Memory B cell (primary cell): Measurements from ENCODE around the gene MAML3.

Experiments used
- ATAC-seq: fragments of 150-1000 bp; cut with Tn5 transposase; 2 replicates; pipeline ENCODE4 v1.10.0; 2021; ENCODE audit warnings: low read depth, mild to moderate bottlenecking, moderate library complexity
- DNase-seq, 2 donors: peaks; one replicate each; pipeline ENCODE4 v3.0.0; 2022; ENCODE audit warnings: low spot score in 2 of 2
- H3K27ac Mint-ChIP-seq: one replicate; pipeline ENCODE4 v1.8.0; 2022; ENCODE audit warnings: mild to moderate bottlenecking, moderate library complexity, mixed read lengths
- H3K27me3 Mint-ChIP-seq: one replicate; pipeline ENCODE4 v1.8.0; 2022; ENCODE audit warnings: mixed read lengths
- H3K36me3 Mint-ChIP-seq: one replicate; pipeline ENCODE4 v1.8.0; 2022; ENCODE audit warnings: mild to moderate bottlenecking, mixed read lengths
- H3K4me1 Mint-ChIP-seq: one replicate; pipeline ENCODE4 v1.8.0; 2022; ENCODE audit warnings: mixed read lengths
- H3K4me3 Mint-ChIP-seq: one replicate; pipeline ENCODE4 v1.8.0; 2022; ENCODE audit warnings: mild to moderate bottlenecking, moderate library complexity, mixed read lengths
- H3K9me3 Mint-ChIP-seq: one replicate; pipeline ENCODE4 v1.8.0; 2022; ENCODE audit warnings: mixed read lengths

Gene MAML3

DNA sequence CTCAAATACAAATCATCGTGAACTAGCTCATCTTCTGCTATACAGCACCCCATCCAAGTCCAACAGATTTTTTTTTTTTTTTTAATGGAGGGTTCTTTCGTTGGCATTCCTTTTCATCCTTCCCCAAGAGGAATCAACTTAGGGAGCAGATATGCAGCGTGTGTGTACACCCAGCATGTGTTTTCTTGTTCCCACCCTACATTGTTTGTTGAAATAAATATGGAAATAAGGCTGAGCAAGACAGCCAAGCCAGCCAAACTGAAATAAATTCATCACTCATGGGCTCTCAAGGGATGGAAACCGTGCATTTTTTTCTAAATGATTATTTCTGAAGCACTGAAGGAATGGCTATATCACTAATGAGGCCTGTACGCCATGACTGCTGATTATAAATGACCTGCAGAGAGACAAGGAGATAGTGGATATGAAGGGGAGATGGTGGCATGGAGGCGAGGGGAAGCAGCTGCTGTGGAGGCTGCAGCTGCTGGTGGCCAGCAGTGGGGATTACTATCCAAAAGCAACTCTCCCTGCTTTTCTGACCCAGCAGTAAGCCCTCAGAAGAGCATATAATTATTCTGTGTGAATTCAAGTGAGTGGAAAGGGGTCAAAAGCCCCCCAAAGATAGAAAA lies 314.5 kb downstream of the MAML3 start:
- no peak overlapping the region for H3K27ac Mint-ChIP-seq
- H3K9me3 Mint-ChIP-seq: no peaks in the 10 kb centered on the region
- H3K4me3 Mint-ChIP-seq: no peak overlapping the region
- H3K36me3 Mint-ChIP-seq: no peaks in the 10 kb centered on the region
- no peaks in the 10 kb centered on the region for H3K4me1 Mint-ChIP-seq
- DNase-seq: no peak
- H3K27me3 Mint-ChIP-seq: peaks cover 3% of the 10 kb centered on the region
- no peak for ATAC-seq

DNA sequence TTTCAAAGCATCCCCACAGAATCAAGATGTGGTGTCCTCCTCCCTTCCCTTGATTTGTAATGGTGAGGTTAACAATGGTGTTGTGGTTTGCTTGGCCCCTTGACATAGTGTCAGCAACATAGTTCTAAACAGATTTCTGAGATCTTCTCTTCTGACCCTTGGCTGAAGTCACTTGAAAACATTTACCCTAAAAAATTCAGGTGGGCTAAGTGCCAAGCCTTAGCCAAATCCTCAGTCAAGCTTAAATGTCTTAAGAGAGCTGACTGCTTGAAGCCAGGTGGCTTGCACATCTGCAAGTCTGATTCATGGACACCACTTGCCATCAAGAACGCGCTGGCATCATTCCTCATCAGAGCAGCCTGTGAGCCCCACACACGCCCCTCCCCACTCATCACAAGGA lies 315.2 kb downstream of the MAML3 start:
- no peak overlapping the region for H3K4me3 Mint-ChIP-seq
- H3K27ac Mint-ChIP-seq: no peak overlapping the region
- no peaks in the 10 kb centered on the region for H3K9me3 Mint-ChIP-seq
- no peak for ATAC-seq
- no peaks in the 10 kb centered on the region for H3K36me3 Mint-ChIP-seq
- H3K4me1 Mint-ChIP-seq: no peaks in the 10 kb centered on the region
- DNase-seq: no peak
- H3K27me3 Mint-ChIP-seq: peaks cover 3% of the 10 kb centered on the region

DNA sequence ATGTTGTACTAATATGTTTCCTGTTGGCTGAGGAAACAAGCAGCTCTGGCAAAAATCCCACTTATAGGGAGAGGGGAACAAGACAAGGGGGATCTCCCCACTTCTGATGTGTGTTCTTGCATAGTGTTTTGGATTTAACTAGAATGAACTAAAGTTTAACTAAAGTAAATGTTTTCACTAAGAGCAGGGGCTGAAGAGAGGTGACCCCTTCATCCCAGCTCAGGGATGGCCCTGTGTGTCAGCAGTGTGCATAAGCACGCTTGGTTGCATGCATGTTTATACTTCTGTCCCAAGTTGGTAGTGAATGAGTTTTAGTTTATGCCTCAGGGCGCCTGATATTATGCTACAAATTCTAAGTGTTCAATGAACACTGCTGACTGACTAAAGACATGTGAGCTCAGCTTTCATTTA lies 319.0 kb downstream of the MAML3 start:
- Mint-ChIP-seq H3K4me1 (no peaks in the 10 kb centered on the region), H3K27ac (no peak overlapping the region), H3K4me3 (no peak overlapping the region), H3K9me3 (no peaks in the 10 kb centered on the region), H3K27me3 (peaks cover 8% of the 10 kb centered on the region), H3K36me3 (no peaks in the 10 kb centered on the region)
- no peak for DNase-seq
- no peak for ATAC-seq

DNA sequence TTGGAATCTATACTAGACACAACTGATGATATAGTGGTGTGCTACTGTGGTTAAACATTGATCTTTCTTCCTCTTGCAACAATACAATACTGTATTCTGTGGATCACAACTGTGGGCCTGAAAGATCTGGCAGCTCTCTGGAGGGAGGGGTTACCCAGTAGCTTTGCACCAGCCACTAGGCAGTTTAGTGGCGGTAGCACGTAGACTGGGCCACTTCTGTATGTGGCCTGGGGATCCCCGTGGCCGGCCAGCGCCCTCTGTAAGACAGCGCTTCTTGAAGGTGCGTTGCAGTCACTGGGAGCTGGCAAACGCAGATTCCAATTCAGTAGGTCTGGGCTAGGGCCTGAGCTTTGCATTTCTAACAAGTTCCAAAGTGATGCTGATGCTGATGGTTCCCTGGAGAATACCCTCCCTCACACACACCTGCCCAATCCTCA lies 319.7 kb downstream of the MAML3 start:
- no peak overlapping the region for H3K27ac Mint-ChIP-seq
- no peak overlapping the region for H3K4me3 Mint-ChIP-seq
- H3K36me3 Mint-ChIP-seq: no peaks in the 10 kb centered on the region
- H3K9me3 Mint-ChIP-seq: no peaks in the 10 kb centered on the region
- H3K4me1 Mint-ChIP-seq: no peaks in the 10 kb centered on the region
- H3K27me3 Mint-ChIP-seq: peaks cover 6% of the 10 kb centered on the region
- no peak for ATAC-seq
- no peak for DNase-seq

DNA sequence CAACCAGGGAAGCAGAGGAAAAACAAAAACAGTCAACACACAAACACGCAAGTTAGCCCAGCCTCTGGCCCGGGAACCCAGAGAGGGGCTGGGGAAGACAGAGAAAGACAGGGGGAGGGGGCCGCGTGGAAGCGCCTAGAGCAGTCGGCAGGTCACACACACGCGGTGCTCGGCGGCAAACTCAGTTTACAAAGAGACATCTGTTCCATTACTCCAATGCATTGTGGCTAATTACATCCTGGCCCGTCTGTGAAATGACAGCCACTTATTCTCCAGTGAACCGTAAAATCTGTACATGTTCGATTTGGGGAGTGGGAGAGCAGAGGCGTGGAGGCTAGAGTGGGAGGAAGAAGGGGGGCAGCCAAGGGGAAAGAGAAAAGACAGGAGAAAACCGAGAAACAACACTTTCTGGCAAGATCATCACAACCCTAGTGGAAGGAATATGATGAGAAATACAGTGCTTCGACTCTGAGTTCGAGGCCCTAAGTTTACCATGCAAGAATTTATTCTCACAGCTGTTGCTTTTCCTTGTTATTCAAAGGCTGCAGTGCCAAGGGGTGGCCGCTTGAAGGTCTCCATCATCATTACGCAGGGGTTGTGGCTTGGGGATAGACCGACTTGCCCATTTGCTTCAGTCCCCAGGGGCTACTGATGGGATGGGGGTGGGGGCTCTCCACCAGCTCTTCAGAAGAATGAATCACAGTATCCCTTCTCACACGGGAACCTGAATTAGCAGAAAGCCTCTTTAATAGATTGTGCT lies 320.7 kb downstream of the MAML3 start:
- H3K9me3 Mint-ChIP-seq: peaks cover 5% of the 10 kb centered on the region
- H3K27me3 Mint-ChIP-seq: peaks cover 6% of the 10 kb centered on the region
- H3K4me1 Mint-ChIP-seq: no peaks in the 10 kb centered on the region
- no peaks in the 10 kb centered on the region for H3K36me3 Mint-ChIP-seq
- no peak for DNase-seq
- ATAC-seq: no peak
- H3K27ac Mint-ChIP-seq: no peak overlapping the region
- no peak overlapping the region for H3K4me3 Mint-ChIP-seq

DNA sequence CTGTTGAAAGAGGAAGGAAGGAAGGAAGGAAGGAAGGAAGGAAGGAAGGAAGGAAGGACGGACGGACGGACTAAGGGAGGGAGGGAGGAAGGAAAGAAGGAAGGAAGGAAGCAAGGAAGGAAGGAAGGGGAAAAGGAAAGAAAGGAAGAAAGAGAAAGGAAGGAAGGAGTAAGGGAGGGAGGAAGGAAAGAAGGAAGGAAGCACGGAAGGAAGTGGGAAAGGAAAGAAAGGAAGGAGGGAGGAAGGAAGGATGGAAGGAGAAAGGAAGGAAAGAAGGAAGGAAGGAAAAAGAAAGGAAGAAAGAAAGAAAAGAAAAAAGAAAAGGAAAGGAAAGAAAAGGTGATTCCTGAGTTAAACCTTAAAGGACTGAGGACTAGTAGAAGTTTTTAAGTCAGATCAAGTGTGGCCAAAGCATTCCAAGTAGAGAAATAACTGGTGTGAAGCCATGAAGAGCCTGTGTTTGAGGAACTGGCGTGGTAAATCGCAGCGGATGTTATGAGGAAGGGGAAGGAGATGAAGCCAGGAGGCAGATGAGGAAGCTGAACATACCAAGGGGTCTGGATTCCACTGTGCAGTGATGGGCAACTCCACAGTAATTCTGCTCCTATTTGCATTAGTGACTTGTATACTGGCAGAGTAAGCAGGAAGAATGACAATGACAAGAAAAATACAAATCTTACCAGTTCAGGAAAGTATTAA lies 324.9 kb downstream of the MAML3 start:
- ATAC-seq (no peak), DNase-seq (no peak)
- H3K36me3 Mint-ChIP-seq: no peaks in the 10 kb centered on the region
- no peaks in the 10 kb centered on the region for H3K4me1 Mint-ChIP-seq
- no peak overlapping the region for H3K4me3 Mint-ChIP-seq
- peaks cover 12% of the 10 kb centered on the region for H3K27me3 Mint-ChIP-seq
- H3K27ac Mint-ChIP-seq: no peak overlapping the region
- H3K9me3 Mint-ChIP-seq: peaks cover 5% of the 10 kb centered on the region

DNA sequence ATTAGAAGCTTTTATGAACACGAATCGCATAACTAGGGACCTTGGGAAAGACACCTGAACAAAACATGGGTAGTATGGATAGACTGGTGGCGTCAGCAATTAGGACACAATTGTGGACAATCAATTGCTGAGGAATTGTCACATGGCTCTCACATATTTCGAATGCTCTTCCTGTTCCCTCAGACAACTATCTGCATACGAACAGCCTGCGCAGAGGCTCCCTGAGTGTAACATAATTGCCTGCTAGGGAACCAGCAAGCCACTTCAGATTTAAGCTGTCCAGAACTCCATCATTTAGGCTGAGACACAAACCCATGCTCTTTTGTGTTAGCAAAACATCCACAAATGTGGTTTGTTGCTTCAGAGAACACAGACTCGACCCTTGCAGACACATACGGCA lies 327.6 kb downstream of the MAML3 start:
- ATAC-seq (no peak), DNase-seq (no peak)
- no peaks in the 10 kb centered on the region for H3K4me1 Mint-ChIP-seq
- H3K9me3 Mint-ChIP-seq: peaks cover 5% of the 10 kb centered on the region
- no peak overlapping the region for H3K27ac Mint-ChIP-seq
- H3K36me3 Mint-ChIP-seq: no peaks in the 10 kb centered on the region
- no peak overlapping the region for H3K4me3 Mint-ChIP-seq
- peaks cover 10% of the 10 kb centered on the region for H3K27me3 Mint-ChIP-seq

DNA sequence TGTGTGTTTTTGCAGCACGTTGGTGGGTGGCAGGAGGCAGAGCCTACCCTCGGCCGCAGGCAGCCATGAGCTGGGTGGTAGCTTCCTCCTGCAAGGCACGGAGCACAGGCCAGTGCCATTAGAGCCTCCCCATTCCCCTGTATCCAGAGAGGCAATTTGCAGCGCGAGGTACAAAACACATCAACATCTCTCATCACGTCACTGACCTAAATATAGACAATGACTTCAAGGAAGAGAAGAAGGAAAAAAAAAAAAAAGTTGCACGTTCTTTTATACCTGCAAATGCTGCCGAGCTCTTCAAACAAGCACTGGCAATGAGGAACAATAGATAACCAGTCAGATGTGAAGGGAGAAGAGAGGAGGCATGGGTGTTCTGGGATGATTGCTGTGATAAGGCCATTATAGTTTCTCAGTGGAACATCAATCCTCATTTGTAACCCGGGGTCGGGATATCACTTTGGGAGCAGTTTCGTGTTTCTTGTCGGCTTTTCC lies 328.4 kb downstream of the MAML3 start:
- peaks cover 5% of the 10 kb centered on the region for H3K9me3 Mint-ChIP-seq
- ATAC-seq: no peak
- peaks cover 10% of the 10 kb centered on the region for H3K27me3 Mint-ChIP-seq
- H3K4me3 Mint-ChIP-seq: no peak overlapping the region
- H3K36me3 Mint-ChIP-seq: no peaks in the 10 kb centered on the region
- no peak for DNase-seq
- H3K27ac Mint-ChIP-seq: no peak overlapping the region
- H3K4me1 Mint-ChIP-seq: no peaks in the 10 kb centered on the region

DNA sequence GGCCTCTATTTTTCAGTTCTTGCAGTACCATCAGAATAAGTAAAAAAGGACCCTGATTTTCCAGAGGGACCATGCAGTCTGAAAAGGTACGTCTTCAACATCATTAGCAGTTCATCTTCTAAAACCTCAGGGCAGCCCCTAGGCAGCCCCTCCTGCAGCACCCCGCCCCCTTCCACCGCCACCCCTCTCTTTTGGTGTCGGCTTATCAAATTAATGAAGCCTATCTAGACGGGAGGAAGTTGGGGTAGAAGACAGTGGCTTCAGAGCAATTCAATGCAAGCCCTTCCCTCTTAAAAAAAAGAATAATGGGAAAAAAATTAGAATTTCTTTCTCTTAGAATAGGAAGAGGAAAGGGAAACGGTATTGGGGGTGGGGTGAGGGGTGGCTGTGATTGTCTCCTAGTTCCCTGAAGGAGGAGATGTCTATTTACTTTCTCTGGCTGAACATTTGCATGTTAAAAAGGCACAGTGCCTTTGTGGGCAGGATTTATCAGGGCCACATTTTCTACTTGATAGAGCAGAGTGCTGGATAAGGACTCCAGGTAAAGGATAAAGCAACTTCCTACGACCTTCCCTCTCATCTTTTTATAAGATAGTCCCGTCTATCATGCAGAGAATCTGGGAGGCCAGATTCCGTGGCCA lies 329.0 kb downstream of the MAML3 start:
- DNase-seq (no peak), ATAC-seq (no peak)
- Mint-ChIP-seq H3K36me3 (no peaks in the 10 kb centered on the region), H3K4me3 (no peak overlapping the region), H3K4me1 (no peaks in the 10 kb centered on the region), H3K27me3 (peaks cover 10% of the 10 kb centered on the region), H3K9me3 (peaks cover 5% of the 10 kb centered on the region), H3K27ac (no peak overlapping the region)

DNA sequence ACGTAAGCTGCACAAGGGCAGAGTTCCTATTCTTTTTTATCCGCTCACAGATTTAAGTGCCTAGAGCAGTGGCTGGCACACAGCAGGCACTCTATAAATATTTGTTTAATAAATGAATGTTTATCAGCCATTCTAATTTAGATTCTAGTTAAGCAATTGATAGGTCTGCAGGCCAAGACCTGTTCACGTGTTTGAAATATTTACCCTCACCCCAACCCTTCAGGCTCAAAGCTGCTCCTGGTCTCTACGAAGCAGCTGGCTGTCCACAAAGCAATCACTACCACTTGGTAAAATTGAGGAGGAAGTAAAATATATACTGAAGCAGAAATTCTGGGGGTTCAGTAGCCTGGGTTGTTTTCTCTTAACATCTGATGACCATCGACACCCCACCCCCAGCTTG lies 330.2 kb downstream of the MAML3 start:
- H3K36me3 Mint-ChIP-seq: no peaks in the 10 kb centered on the region
- ATAC-seq (no peak), DNase-seq (no peak)
- peaks cover 13% of the 10 kb centered on the region for H3K27me3 Mint-ChIP-seq
- no peaks in the 10 kb centered on the region for H3K4me1 Mint-ChIP-seq
- no peak overlapping the region for H3K4me3 Mint-ChIP-seq
- H3K27ac Mint-ChIP-seq: no peak overlapping the region
- peaks cover 2% of the 10 kb centered on the region for H3K9me3 Mint-ChIP-seq

DNA sequence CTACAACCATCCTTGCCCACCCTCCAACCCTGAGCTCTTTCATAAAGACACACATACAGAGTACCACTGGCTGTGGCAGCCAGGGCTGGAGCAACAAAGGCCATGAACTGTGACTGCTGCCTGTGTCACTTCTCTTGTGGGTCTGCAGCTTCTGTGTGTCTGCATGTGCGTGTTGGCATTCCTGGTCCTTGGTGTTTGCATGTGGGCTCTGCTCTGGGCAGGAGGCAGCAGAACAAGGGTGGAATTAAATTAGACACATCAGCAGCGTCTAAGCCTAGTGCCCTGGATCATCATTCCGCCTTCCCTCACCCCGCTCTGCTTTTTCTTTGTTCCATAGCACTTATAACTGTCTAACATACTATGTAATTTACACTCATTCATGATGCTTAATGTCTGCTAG lies 330.6 kb downstream of the MAML3 start:
- no peak overlapping the region for H3K27ac Mint-ChIP-seq
- no peak for ATAC-seq
- H3K4me1 Mint-ChIP-seq: no peaks in the 10 kb centered on the region
- H3K9me3 Mint-ChIP-seq: no peaks in the 10 kb centered on the region
- H3K36me3 Mint-ChIP-seq: no peaks in the 10 kb centered on the region
- no peak overlapping the region for H3K4me3 Mint-ChIP-seq
- no peak for DNase-seq
- peaks cover 13% of the 10 kb centered on the region for H3K27me3 Mint-ChIP-seq

DNA sequence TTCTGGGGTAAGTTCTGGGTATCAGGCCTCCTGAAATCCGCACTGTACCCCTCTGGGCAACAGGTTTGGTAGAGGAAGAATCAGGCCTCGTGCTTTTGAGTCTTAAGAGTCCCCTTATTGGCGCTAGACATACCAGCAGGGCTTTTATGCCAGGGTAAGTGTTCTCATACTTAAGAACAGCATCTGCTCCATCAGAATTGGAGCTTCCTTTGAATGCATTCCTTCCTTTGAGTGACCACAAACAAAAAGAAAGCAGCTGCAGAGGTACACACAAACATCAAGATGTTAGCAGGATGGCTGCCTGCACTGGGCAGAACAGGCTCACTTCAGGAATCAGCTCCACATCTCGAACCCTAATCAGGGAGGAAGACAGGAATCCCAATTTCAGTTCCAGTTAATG lies 331.6 kb downstream of the MAML3 start:
- ATAC-seq: no peak
- no peaks in the 10 kb centered on the region for H3K4me1 Mint-ChIP-seq
- H3K36me3 Mint-ChIP-seq: no peaks in the 10 kb centered on the region
- H3K4me3 Mint-ChIP-seq: no peak overlapping the region
- no peak for DNase-seq
- peaks cover 16% of the 10 kb centered on the region for H3K27me3 Mint-ChIP-seq
- H3K9me3 Mint-ChIP-seq: no peaks in the 10 kb centered on the region
- H3K27ac Mint-ChIP-seq: no peak overlapping the region

DNA sequence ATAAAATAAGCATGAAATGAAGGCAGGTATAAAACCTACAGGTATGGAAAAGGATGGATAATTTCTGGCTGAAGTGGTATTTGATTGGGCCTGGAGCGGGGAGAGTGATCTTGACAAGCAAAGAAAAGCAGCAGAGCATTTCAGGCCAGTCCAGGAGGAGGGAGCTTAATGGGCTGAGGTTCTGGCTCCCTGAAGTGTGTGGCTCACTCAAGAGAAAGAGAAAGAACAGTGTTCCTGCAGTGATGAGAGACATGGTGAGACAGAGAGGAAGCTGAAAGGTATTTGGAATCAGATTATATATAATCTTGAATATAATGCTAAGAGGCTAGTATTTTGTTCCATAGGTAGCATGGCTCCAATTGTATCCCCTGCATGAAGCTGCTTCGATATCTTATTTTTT lies 334.9 kb downstream of the MAML3 start:
- DNase-seq (no peak), ATAC-seq (no peak)
- H3K9me3 Mint-ChIP-seq: no peaks in the 10 kb centered on the region
- H3K4me1 Mint-ChIP-seq: peaks cover 4% of the 10 kb centered on the region
- H3K36me3 Mint-ChIP-seq: no peaks in the 10 kb centered on the region
- H3K4me3 Mint-ChIP-seq: no peak overlapping the region
- no peak overlapping the region for H3K27ac Mint-ChIP-seq
- peaks cover 12% of the 10 kb centered on the region for H3K27me3 Mint-ChIP-seq
